NCI-H1436 (cell line): Measurements from ENCODE around the gene EXOC3L2.

Experiments used
- DNase-seq: peaks from one replicate; lab custom pipeline; 2025; lab: John Stamatoyannopoulos, UW

EXOC3L2 gene

DNA sequence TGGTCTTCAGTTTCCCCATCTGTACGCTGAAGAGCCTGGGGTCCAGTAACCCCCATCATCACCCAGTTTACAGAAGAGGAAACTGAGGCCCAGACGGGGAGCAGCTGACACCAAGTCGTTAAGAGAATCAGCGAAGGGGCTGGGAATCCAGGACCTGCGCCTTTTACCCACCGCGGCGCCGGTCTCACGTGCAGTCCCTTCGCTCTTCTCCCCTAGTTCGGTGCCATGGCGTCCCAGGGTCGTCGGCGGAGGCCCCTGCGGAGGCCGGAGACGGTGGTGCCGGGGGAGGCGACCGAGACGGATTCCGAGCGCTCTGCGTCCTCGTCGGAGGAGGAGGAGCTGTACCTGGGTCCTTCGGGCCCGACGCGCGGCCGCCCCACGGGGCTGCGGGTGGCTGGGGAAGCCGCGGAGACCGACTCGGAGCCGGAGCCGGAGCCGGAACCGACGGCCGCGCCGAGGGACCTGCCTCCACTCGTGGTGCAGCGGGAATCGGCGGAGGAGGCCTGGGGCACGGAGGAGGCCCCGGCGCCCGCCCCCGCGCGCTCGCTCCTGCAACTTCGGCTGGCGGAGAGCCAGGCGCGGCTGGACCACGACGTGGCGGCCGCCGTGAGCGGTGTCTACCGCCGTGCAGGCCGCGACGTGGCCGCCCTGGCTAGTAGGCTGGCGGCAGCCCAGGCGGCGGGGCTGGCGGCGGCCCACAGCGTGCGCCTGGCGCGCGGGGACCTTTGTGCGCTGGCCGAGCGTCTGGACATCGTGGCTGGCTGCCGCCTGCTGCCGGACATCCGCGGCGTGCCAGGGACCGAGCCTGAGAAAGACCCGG lies 65.9 kb downstream of the EXOC3L2 start:
- no peak for DNase-seq

GRCh38 chr19:45178262-45179071 lies 66.7 kb downstream of the EXOC3L2 start, which contains the start of gene BLOC1S3:
Gene BLOC1S3, plus strand, starts transcription at chr19:45178784. Its CDS starts 513 bp downstream, at chr19:45179297.
- DNase-seq = peak; percentile 99

DNA sequence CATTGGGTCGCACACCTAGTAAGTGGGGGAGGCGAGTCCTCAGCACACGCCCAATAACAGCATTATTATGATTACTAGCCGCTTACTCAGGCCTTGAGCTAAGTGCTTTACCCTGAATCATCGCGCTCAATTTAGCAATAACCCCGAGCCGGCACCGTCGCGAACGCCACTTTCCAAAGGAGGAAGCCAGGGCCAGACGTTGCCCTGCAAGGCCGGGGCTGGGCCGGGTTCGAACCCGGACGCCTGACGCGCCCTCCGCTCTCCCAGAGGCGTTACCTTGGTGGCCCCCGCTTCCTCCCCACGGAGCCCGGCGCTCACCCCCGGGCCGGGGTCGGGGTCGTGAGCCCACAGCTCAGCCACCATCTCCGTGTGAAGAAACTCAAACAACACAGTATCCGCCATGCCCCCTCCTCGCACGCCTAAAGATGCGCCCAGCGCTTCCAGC lies 67.4 kb downstream of the EXOC3L2 start, which contains the start of gene TRAPPC6A:
Gene TRAPPC6A (minus strand): TSS at position 421 of the 445 bp plus-strand sequence. CDS start 19 bp downstream, at position 402.
- DNase-seq = no peak

- DNase-seq = no peak
These were observed 69.5 kb downstream of the EXOC3L2 start for GRCh38 chr19:45175515-45176345.

- DNase-seq = no peak
These were observed 71.4 kb downstream of the EXOC3L2 start for GRCh38 chr19:45173816-45174215.

DNA sequence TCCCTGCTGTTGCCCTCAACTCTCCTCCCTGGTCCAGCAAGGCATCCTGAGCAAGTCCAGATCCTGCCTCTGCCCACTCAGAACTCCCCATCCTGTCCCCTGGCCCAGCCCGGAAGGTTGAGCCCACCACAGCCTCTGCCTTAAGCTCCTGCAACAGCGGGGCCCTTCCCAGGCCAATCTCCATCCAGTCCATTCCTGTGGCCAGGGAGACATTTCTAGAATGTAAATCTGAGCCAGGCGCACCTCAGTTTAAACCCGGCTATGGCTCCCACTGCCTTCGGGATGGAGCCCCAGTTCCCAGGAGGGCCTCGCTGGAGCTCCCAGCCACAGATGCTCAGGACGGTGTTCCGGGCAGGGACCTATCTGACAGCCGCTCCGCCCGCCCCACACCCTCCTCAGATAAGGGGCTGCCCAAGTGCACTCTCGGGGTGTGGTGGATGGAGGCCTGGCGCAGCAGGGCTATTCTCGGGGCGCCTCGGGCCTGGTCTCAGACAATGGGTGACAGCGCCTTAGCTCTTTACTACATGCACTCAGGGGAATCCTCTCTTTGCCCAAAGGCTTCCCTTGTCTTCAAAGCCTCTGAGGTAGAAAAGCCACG lies 72.5 kb downstream of the EXOC3L2 start:
- DNase-seq = no peak

- no peak for DNase-seq
These were observed 73.0 kb downstream of the EXOC3L2 start for GRCh38 chr19:45172173-45172572.

GRCh38 chr19:45171211-45171623 lies 74.0 kb downstream of the EXOC3L2 start:
- no peak for DNase-seq

GRCh38 chr19:45170146-45171106 lies 74.8 kb downstream of the EXOC3L2 start:
- DNase-seq = no peak

DNA sequence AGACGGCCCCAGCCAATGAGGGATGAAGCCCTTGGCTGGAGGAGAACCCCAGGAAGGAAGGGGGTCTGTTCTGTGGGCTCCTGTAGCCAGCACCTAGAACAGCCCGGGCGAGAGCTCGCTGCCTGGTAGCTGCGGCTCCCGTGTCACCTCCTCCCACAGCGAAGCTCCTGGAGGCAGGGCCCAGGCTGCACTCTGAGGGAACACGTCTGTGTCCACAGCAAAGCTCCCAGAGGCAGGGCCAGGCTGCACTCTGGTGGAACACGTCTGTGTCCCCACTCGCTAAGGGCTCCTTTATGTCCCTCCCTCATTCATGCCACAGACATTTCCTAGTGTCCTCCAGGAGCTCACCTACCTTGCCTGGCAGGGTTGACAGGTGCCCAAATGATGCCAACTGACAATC lies 75.6 kb downstream of the EXOC3L2 start:
- no peak for DNase-seq

GRCh38 chr19:45168767-45169351 lies 76.3 kb downstream of the EXOC3L2 start:
- peak; percentile 30 for DNase-seq

- no peak for DNase-seq
These were observed 78.4 kb downstream of the EXOC3L2 start for GRCh38 chr19:45166723-45167252.

GRCh38 chr19:45164577-45165335 lies 80.5 kb downstream of the EXOC3L2 start:
- DNase-seq = no peak

GRCh38 chr19:45163751-45164460 lies 81.3 kb downstream of the EXOC3L2 start:
- DNase-seq = no peak

DNA sequence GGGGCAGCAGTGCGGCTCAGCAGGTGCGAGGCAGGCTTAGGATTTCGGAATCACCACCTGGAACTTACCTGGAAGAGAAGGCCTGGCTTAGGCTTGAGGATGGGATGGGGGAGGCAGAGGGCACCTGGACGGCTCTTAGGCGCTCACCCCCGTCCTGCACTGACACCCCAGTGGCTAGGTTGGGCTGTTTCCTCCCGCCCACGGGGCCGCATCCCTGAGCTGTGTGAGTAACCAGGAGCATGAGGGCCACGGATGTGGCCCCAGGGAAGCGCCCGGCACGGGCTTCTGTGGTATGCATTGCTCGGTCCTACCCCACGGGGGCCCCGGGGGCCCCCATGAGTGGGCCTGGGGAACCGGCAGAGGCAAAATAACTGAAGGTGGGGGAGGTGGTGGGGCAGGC lies 82.1 kb downstream of the EXOC3L2 start:
- no peak for DNase-seq

- DNase-seq = no peak
These were observed 82.5 kb downstream of the EXOC3L2 start for GRCh38 chr19:45162608-45163143.
